BJ (cell line): ENCODE measurements around the gene C1QTNF6. TPM values are rescaled to one million over a fixed set of nuclear protein-coding genes. Genes with fewer than 3 reads are reported as not detected.

Experiments used
- CTCF ChIA-PET: fragments of 350-600 bp; formaldehyde crosslinking; extraction: SDS; loops from one replicate; lab custom pipeline; 2021; ENCODE audit warnings: antibody characterized with exemption, inconsistent platforms; lab: Yijun Ruan, JAX
- POLR2A ChIA-PET: fragments of 300-600 bp; sonication (Branson Sonifier 250); formaldehyde crosslinking; extraction: SDS; loops from one replicate; lab custom pipeline; 2021; ENCODE audit warnings: antibody characterized with exemption; lab: Charles Lee
- DNase-seq: peaks from one replicate; pipeline ENCODE4 v3.0.0-alpha.2; 2011; ENCODE audit warnings: low read depth
- H3K27me3 ChIP-seq: 2 replicates; pipeline ENCODE4 v1.6.0; 2011; ENCODE audit warnings: low read length; ENCODE audit not compliant: control insufficient read depth, insufficient read depth
- H3K36me3 ChIP-seq: 2 replicates; pipeline ENCODE4 v1.5.1; 2011; ENCODE audit warnings: low read length; ENCODE audit not compliant: control insufficient read depth, insufficient read depth
- H3K4me3 ChIP-seq: 2 replicates; pipeline ENCODE4 v1.5.1; 2011; ENCODE audit warnings: low read depth, mild to moderate bottlenecking, control low read depth, low read length
- polyA plus RNA-seq: library from polyadenylated mRNA; depleted of rRNA; stranded (reverse); fragments of >200 nt; gene quantifications from 2 replicates; pipeline ENCODE4 v1.2.3, GENCODE V29; 2011
- TF ChIP-seq, protein P1 (sequence below): IDR thresholded peaks from 2 replicates; pipeline ENCODE4 v1.5.1; 2011; ENCODE audit warnings: low read depth, mild to moderate bottlenecking, control low read depth, inconsistent platforms, low read length, moderate library complexity; ENCODE audit not compliant: insufficient read depth

The C1QTNF6 gene
- polyA plus RNA-seq, 1 experiment, result 19.3 TPM

- DNase-seq, result no peak
- peaks cover 20% of the 10 kb centered on the region for H3K27me3 ChIP-seq
- no peaks in the 10 kb centered on the region for H3K36me3 ChIP-seq
- TF ChIP-seq, protein P1, sequence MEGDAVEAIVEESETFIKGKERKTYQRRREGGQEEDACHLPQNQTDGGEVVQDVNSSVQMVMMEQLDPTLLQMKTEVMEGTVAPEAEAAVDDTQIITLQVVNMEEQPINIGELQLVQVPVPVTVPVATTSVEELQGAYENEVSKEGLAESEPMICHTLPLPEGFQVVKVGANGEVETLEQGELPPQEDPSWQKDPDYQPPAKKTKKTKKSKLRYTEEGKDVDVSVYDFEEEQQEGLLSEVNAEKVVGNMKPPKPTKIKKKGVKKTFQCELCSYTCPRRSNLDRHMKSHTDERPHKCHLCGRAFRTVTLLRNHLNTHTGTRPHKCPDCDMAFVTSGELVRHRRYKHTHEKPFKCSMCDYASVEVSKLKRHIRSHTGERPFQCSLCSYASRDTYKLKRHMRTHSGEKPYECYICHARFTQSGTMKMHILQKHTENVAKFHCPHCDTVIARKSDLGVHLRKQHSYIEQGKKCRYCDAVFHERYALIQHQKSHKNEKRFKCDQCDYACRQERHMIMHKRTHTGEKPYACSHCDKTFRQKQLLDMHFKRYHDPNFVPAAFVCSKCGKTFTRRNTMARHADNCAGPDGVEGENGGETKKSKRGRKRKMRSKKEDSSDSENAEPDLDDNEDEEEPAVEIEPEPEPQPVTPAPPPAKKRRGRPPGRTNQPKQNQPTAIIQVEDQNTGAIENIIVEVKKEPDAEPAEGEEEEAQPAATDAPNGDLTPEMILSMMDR, result no peak
- H3K4me3 ChIP-seq, result no peak overlapping the region
- POLR2A ChIA-PET, result no interaction called here
- CTCF ChIA-PET, result interaction anchor here (5.5 kb wide), 1 partner anchor 17 kb away, joined by 25 read pairs; no protein-coding TSS in a partner anchor
These were observed 27.8 kb upstream of the C1QTNF6 start for GRCh38 chr22:37215890-37216289.

DNA sequence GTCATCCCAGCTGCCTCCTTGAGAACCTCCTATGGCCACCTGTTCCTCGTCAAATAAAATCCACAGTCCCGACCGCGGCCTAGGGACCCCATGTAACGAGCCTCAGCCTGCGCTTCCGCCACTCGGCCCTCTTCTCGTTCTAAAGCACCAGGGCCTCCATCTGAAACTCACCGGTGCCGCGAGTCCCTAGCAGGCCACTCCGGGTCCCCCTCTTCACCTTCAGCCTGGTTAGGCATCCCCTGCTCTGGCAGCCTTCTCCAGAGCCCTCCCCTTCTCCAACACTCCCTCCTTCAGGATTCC is 26.6 kb upstream of the C1QTNF6 start:
- POLR2A ChIA-PET, result no interaction called here
- TF ChIP-seq, protein P1, result no peak
- no peak for DNase-seq

GRCh38 chr22:37213941-37214730 is 26.1 kb upstream of the C1QTNF6 start:
- Histone ChIP-seq H3K4me3 (no peak overlapping the region), H3K36me3 (no peaks in the 10 kb centered on the region), H3K27me3 (peaks cover 23% of the 10 kb centered on the region)
- POLR2A ChIA-PET, result no interaction called here
- TF ChIP-seq, protein P1, result no peak
- DNase-seq, result no peak
- CTCF ChIA-PET, result interaction anchor here (1.0 to 5.5 kb wide), 2 partner anchors 15 kb away, joined by 4 to 25 read pairs; no protein-coding TSS in a partner anchor

More for the DNA sequence above, 26.6 kb upstream of the C1QTNF6 start:
- Histone ChIP-seq H3K36me3 (no peaks in the 10 kb centered on the region), H3K4me3 (no peak overlapping the region), H3K27me3 (peaks cover 22% of the 10 kb centered on the region)
- CTCF ChIA-PET, result interaction anchor here (5.5 kb wide), 1 partner anchor 15 kb away, joined by 25 read pairs; no protein-coding TSS in a partner anchor

DNA sequence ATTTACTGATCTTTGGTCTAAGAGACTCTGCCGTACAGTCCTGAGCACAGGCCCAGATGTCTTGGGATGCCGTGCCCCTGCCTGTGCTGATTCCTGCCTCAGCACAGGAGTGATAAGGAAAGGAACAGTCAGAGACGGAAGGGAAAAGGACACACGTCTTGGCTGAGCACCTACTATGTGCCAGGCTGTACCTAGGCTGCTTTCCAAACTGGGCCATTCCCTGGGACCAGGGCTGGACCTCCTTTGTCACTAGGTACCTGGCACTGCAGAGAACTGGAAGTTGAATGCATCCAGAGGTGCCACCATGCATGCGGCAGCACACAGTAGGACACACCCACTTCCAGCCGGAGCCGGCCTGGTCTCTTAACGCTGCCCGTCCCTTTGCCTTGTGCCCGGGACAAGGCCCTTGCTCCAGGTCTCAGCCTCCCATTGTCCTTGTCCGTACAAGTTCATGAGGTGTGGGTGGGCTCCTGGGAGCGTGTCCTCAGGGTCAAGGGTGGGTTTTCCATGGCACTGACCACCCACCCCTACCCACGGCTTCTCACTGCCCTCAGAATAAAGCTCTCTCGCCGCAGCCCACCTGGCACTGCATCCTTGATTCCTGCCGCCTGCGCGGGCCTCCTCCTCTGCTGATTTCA is 25.3 kb upstream of the C1QTNF6 start:
- H3K27me3 ChIP-seq, result peaks cover 19% of the 10 kb centered on the region
- H3K36me3 ChIP-seq, result no peaks in the 10 kb centered on the region
- TF ChIP-seq, protein P1, result no peak
- no peak for DNase-seq
- H3K4me3 ChIP-seq, result no peak overlapping the region
- CTCF ChIA-PET, result interaction anchor here (1.0 kb wide), 1 partner anchor 14 kb away, joined by 4 read pairs; no protein-coding TSS in a partner anchor
- POLR2A ChIA-PET, result no interaction called here
